ENCODE measurements around the gene TAS2R60. TPM values are rescaled to one million over a fixed set of nuclear protein-coding genes. Genes with fewer than 3 reads are reported as not detected.
A peak's percentile ranks its signal among the peaks of the same experiment; 100 is the strongest.

The TAS2R60 gene
- polyA plus RNA-seq, 1 donor from 2014 or later: not detected

GRCh38 chr7:143444785-143445184 is 1.5 kb downstream of the TAS2R60 start:
- Mint-ChIP-seq H3K4me1 (no peaks in the 10 kb centered on the region), H3K36me3 (no peaks in the 10 kb centered on the region), H3K4me3 (no peak overlapping the region), H3K27ac (no peak overlapping the region), H3K9me3 (no peaks in the 10 kb centered on the region), H3K27me3 (peaks cover 1% of the 10 kb centered on the region)

DNA sequence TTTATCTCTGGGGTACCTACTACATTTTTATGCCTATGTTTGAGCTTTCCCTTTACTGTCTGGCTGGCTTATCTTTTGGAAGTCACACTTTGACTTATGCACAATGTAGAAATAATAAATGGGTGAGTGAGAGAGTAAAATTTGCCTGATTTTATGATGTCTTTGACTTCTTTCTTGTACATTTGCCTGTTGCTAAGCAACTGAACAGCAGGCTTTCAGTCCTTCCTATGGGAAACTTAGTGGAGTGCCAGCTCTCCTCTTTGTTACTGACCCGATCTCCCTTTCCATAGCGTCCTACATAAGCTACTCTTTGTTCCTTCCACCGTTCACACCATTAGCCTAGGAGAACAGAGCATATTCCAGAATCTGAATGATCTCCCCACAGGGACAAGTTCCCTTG is 4.2 kb downstream of the TAS2R60 start:
- Mint-ChIP-seq H3K27ac (no peak overlapping the region), H3K36me3 (no peaks in the 10 kb centered on the region), H3K27me3 (peaks cover 6% of the 10 kb centered on the region), H3K4me3 (no peak overlapping the region), H3K4me1 (no peaks in the 10 kb centered on the region), H3K9me3 (no peaks in the 10 kb centered on the region)

DNA sequence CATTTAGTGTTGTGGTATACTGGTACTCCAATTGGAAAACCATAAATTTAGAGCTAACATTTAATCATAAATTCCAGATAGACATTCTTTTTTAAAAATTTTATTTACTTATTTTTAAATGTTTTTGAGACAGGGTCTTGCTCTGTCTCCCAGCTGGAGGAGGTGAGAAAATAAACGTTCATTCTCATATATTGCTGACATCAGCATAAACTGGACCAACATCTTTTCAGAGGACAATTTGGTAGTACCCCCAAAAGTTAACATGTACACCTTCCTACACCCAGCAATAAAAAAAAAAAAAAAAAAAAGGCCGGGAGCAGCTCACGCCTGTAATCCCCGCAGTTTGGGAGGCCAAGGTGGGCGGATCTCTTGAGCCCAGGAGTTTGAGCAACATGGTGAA is 5.2 kb downstream of the TAS2R60 start:
- Mint-ChIP-seq H3K4me1 (no peaks in the 10 kb centered on the region), H3K27ac (no peak overlapping the region), H3K4me3 (no peak overlapping the region), H3K36me3 (no peaks in the 10 kb centered on the region), H3K27me3 (peaks cover 6% of the 10 kb centered on the region), H3K9me3 (no peaks in the 10 kb centered on the region)

DNA sequence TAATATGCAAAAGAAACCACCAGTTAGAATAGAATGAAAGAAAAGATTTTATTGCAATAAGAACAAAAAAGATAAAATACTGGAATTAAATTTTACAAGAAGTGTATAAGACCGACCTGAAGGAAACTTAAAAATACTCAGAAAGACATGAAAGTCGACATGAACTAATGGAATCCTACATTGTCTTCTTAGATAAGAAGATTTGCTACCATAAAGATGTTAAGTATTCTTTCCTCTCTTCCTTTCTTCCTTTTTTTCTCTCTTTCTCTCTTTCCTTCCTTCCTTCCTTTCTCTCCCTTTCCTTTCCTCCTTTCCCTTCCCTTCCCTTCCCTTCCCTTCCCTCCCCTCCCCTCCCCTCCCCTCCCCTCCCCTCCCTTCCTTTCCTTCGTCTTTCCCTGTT is 6.5 kb downstream of the TAS2R60 start:
- Mint-ChIP-seq H3K27me3 (peaks cover 8% of the 10 kb centered on the region), H3K36me3 (no peaks in the 10 kb centered on the region), H3K4me1 (no peaks in the 10 kb centered on the region), H3K27ac (peak overlapping the region in 1 of 3 donors; percentile 30), H3K4me3 (no peak overlapping the region), H3K9me3 (no peaks in the 10 kb centered on the region)

GRCh38 chr7:143451122-143451521 is 7.9 kb downstream of the TAS2R60 start:
- Mint-ChIP-seq H3K9me3 (peaks cover 0 to 1% (median 0%) of the 10 kb centered on the region in 3 donors), H3K27me3 (peaks cover 10% of the 10 kb centered on the region), H3K36me3 (no peaks in the 10 kb centered on the region), H3K4me3 (no peak overlapping the region), H3K4me1 (no peaks in the 10 kb centered on the region), H3K27ac (no peak overlapping the region)

DNA sequence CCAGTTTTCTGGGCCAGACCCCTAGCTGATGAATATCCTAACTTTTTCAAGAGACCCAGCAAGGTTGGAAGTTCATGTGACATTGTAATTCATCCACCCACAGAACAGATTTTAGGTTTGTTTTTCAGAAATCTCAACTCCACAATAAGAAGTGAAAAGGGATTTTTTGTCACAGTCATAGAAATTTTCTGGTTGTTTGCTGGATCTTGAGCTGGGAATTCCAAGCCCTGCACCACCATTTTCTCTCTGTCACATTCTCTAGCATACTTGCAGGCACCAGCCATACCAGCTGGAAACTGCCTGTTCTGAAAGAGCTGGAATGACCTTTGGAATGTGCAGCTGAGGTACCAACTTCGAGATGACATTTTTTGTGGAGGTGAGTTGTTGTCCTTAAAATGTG is 8.5 kb downstream of the TAS2R60 start:
- Mint-ChIP-seq H3K36me3 (no peaks in the 10 kb centered on the region), H3K9me3 (peaks cover 0 to 1% (median 0%) of the 10 kb centered on the region in 3 donors), H3K27ac (no peak overlapping the region), H3K27me3 (peaks cover 10% of the 10 kb centered on the region), H3K4me3 (no peak overlapping the region), H3K4me1 (no peaks in the 10 kb centered on the region)

DNA sequence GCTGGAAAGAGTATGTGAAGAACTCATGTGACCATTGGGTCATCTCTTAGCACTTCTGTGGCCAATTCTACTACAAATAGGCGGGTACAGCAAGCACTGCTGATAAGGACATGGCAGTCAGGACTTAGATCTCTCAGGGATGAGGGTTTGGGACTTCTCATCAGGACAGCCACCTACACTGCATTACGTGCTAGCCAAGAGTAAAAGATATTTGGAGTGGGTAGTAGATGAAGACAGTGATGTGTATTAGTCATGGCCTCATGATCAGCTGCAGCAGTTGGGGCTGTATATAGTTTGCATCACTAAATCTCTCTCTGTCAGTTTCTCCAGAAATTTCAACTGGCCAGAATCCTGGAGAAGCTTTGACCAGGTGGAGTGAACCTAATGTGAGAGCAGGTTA is 9.2 kb downstream of the TAS2R60 start:
- Mint-ChIP-seq H3K4me1 (no peaks in the 10 kb centered on the region), H3K27me3 (peaks cover 10% of the 10 kb centered on the region), H3K27ac (no peak overlapping the region), H3K36me3 (no peaks in the 10 kb centered on the region), H3K9me3 (peaks cover 0 to 1% (median 0%) of the 10 kb centered on the region in 3 donors), H3K4me3 (no peak overlapping the region)

GRCh38 chr7:143454091-143454680 is 10.9 kb downstream of the TAS2R60 start:
- Mint-ChIP-seq H3K36me3 (peaks cover under 1% of the 10 kb centered on the region), H3K27ac (no peak overlapping the region), H3K4me1 (no peaks in the 10 kb centered on the region), H3K4me3 (no peak overlapping the region), H3K27me3 (peaks cover 14% of the 10 kb centered on the region), H3K9me3 (peaks cover 0 to 1% (median 0%) of the 10 kb centered on the region in 3 donors)

DNA sequence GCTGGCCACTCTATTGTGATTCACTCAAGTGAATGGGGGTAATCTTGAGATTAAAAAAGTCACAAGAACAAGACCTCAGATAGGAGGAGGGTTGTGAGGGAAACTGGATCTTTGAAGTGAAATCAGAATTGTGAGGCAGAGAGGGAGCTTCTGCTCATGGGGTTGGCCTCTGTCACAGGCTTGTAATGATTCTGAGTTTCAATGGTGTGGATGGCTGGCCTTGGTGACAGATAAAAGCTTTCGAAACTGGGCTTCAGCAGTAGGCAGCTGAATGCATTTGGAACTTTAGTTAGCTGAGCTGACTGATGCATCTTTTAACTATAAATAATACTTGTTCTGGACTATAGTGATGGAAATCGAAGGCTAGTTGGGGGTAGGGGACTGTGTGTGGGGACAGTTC is 12.2 kb downstream of the TAS2R60 start:
- Mint-ChIP-seq H3K27ac (no peak overlapping the region), H3K27me3 (peaks cover 14% of the 10 kb centered on the region), H3K36me3 (peaks cover 1% of the 10 kb centered on the region), H3K4me3 (no peak overlapping the region), H3K4me1 (no peaks in the 10 kb centered on the region), H3K9me3 (peaks cover 0 to 1% (median 0%) of the 10 kb centered on the region in 3 donors)

DNA sequence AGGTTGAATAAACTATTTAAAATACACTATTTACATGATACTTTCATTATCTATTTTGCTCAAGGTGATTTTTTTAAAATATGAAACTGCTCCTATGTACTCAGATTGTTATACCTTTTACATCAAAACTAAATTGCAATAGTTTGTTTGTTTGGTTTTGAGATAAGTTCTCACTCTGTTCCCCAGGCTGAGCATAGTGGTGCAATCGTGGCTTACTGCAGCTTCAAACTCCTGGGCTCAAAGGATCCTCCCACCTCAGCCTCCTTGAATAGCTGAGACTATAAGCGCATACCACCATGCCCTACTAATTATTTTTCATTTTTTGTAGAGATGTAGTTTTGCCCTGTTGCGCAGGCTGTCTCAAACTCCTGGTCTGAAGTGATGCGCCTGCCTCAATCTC is 12.7 kb downstream of the TAS2R60 start:
- Mint-ChIP-seq H3K4me1 (no peaks in the 10 kb centered on the region), H3K36me3 (peaks cover 1% of the 10 kb centered on the region), H3K27me3 (peaks cover 14% of the 10 kb centered on the region), H3K4me3 (no peak overlapping the region), H3K27ac (no peak overlapping the region), H3K9me3 (peaks cover 0 to 1% (median 0%) of the 10 kb centered on the region in 3 donors)

GRCh38 chr7:143456992-143457793 is 13.9 kb downstream of the TAS2R60 start:
- H3K36me3 Mint-ChIP-seq: peaks cover 1% of the 10 kb centered on the region
- peaks cover 12% of the 10 kb centered on the region for H3K27me3 Mint-ChIP-seq
- peak overlapping the region in 1 of 3 donors; percentile 6 for H3K27ac Mint-ChIP-seq
- H3K4me1 Mint-ChIP-seq: no peaks in the 10 kb centered on the region
- no peak overlapping the region for H3K4me3 Mint-ChIP-seq
- peaks cover 0 to 4% (median 1%) of the 10 kb centered on the region in 3 donors for H3K9me3 Mint-ChIP-seq

- Mint-ChIP-seq H3K27ac (peak overlapping the region in 1 of 3 donors; percentile 6), H3K9me3 (peaks cover 0 to 4% (median 1%) of the 10 kb centered on the region in 3 donors), H3K4me1 (no peaks in the 10 kb centered on the region), H3K4me3 (no peak overlapping the region), H3K27me3 (peaks cover 8% of the 10 kb centered on the region), H3K36me3 (peaks cover 1% of the 10 kb centered on the region)
Measured at GRCh38 chr7:143458263-143458662, 15.0 kb downstream of the TAS2R60 start.

DNA sequence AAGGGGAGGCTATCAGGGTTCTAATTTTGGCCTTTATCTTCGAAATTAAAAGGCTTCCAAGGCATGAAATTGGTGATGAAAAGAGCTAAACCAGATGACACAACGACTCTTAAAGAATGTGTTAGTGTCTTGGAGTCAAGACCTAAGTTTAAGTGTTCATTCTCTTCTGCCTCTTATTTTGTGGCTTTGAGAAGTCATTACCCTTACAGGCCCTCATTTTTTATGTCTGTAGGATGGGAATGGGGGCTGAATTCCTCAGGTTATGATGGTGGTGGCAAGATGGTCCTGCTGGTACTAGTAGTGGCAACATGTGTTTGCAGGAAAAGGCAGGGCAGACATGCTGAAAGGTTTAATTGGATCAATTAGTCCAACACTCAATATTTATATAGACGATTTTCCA is 15.4 kb downstream of the TAS2R60 start:
- peaks cover 1% of the 10 kb centered on the region for H3K36me3 Mint-ChIP-seq
- peaks cover 8% of the 10 kb centered on the region for H3K27me3 Mint-ChIP-seq
- no peaks in the 10 kb centered on the region for H3K4me1 Mint-ChIP-seq
- no peak overlapping the region for H3K27ac Mint-ChIP-seq
- no peak overlapping the region for H3K4me3 Mint-ChIP-seq
- H3K9me3 Mint-ChIP-seq: peaks cover 0 to 4% (median 1%) of the 10 kb centered on the region in 3 donors

DNA sequence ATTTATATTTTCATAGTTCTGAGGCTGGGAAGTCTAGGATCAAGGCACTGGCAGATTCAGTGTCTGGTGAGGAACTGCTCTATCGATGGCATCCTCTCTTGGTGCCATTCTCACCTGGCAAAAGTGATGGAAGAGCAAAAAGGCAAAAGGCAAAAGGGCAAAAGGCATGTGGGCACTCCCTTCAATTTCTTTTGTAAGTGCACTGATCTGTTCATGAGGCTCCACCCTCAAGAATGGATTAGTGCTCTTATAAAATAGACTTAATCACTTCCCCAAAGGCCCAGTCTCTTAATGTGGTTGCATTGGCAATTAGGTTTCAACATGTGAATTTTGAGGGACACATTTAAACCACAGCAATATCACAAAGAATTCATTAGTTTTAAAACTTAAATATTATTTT is 16.1 kb downstream of the TAS2R60 start:
- Mint-ChIP-seq H3K27ac (no peak overlapping the region), H3K27me3 (peaks cover 7% of the 10 kb centered on the region), H3K36me3 (peaks cover 1% of the 10 kb centered on the region), H3K9me3 (peaks cover 0 to 4% (median 1%) of the 10 kb centered on the region in 3 donors), H3K4me3 (no peak overlapping the region), H3K4me1 (no peaks in the 10 kb centered on the region)

- peaks cover 8% of the 10 kb centered on the region for H3K27me3 Mint-ChIP-seq
- no peak overlapping the region for H3K4me3 Mint-ChIP-seq
- peaks cover 1% of the 10 kb centered on the region for H3K36me3 Mint-ChIP-seq
- H3K9me3 Mint-ChIP-seq: peaks cover 0 to 4% (median 0%) of the 10 kb centered on the region in 3 donors
- no peaks in the 10 kb centered on the region for H3K4me1 Mint-ChIP-seq
- H3K27ac Mint-ChIP-seq: no peak overlapping the region
Measured at GRCh38 chr7:143460271-143460979, 17.2 kb downstream of the TAS2R60 start.
